Mesenchymal stem cell (in vitro differentiated cells and primary cell): ENCODE measurements around the gene EED. TPM values are rescaled to one million over a fixed set of nuclear protein-coding genes. Genes with fewer than 3 reads are reported as not detected.
A peak's percentile ranks its signal among the peaks of the same experiment; 100 is the strongest.

Experiments used
- DNase-seq: peaks from one replicate; pipeline ENCODE4 v3.0.0-alpha.2; 2013
- H2AFZ ChIP-seq: one replicate; pipeline ENCODE4 v1.6.1; 2013; ENCODE audit warnings: low read depth, mild to moderate bottlenecking, control low read depth, inconsistent platforms, low read length, moderate library complexity
- H2AK5ac ChIP-seq: 2 replicates; pipeline ENCODE4 v1.6.1; 2013; ENCODE audit warnings: low read length, moderate library complexity, mild to moderate bottlenecking, inconsistent platforms; ENCODE audit not compliant: severe bottlenecking
- H2BK120ac ChIP-seq: one replicate; pipeline ENCODE4 v1.6.1; 2013; ENCODE audit warnings: low read depth, mild to moderate bottlenecking, inconsistent platforms, low read length, moderate library complexity
- H2BK12ac ChIP-seq, 2 experiments: one replicate each; pipeline ENCODE4 v1.6.1; 2013; ENCODE audit warnings: inconsistent platforms in 2 of 2, low read length in 2 of 2, mild to moderate bottlenecking in 2 of 2, moderate library complexity in 2 of 2, control low read depth in 1 of 2
- H2BK15ac ChIP-seq: one replicate; pipeline ENCODE4 v1.6.1; 2013; ENCODE audit warnings: mild to moderate bottlenecking, low read depth, inconsistent platforms; ENCODE audit not compliant: poor library complexity, severe bottlenecking
- H2BK5ac ChIP-seq: 2 replicates; pipeline ENCODE4 v1.6.1; 2013; ENCODE audit warnings: low read depth, mild to moderate bottlenecking, low read length, control low read depth, inconsistent platforms; ENCODE audit not compliant: poor library complexity, severe bottlenecking
- H3K14ac ChIP-seq, 2 experiments: one replicate each; pipeline ENCODE4 v1.6.1; 2013; ENCODE audit warnings: inconsistent platforms in 2 of 2, low read length in 2 of 2, control low read depth in 1 of 2, mild to moderate bottlenecking in 1 of 2, moderate library complexity in 1 of 2
- H3K18ac ChIP-seq, 2 experiments: one replicate each; pipeline ENCODE4 v1.6.1; 2013; ENCODE audit warnings: inconsistent platforms in 2 of 2, low read length in 2 of 2, control low read depth in 1 of 2, low read depth in 1 of 2, mild to moderate bottlenecking in 1 of 2
- H3K23ac ChIP-seq, 2 experiments: one replicate each; pipeline ENCODE4 v1.6.1; 2013; ENCODE audit warnings: inconsistent platforms in 2 of 2, low read length in 2 of 2, mild to moderate bottlenecking in 2 of 2, moderate library complexity in 2 of 2, control low read depth in 1 of 2
- H3K27ac ChIP-seq: 2 replicates; pipeline ENCODE4 v1.5.1; 2013; ENCODE audit warnings: mild to moderate bottlenecking, moderate library complexity, low read length, control low read depth, inconsistent platforms; ENCODE audit not compliant: poor library complexity, severe bottlenecking
- H3K27me3 ChIP-seq, 2 experiments: 2 replicates each; pipeline versions ENCODE4 v1.6.1 to v1.7.0; 2013; ENCODE audit warnings: low read length in 2 of 2, mild to moderate bottlenecking in 2 of 2, moderate library complexity in 2 of 2, control low read depth in 1 of 2, inconsistent platforms in 1 of 2; ENCODE audit not compliant: control insufficient read depth in 1 of 2, insufficient read depth in 1 of 2
- H3K36me3 ChIP-seq, 2 experiments: 2 replicates each; pipeline versions ENCODE4 v1.6.1 to v1.7.0; 2013; ENCODE audit warnings: low read length in 2 of 2, control low read depth in 1 of 2, inconsistent platforms in 1 of 2, low read depth in 1 of 2, mild to moderate bottlenecking in 1 of 2; ENCODE audit not compliant: insufficient read depth in 2 of 2, control insufficient read depth in 1 of 2
- H3K4ac ChIP-seq, 2 experiments: one replicate each; pipeline ENCODE4 v1.6.1; 2013; ENCODE audit warnings: inconsistent platforms in 2 of 2, low read length in 2 of 2, mild to moderate bottlenecking in 2 of 2, moderate library complexity in 2 of 2, control low read depth in 1 of 2, low read depth in 1 of 2
- H3K4me1 ChIP-seq: 2 replicates; pipeline ENCODE4 v1.6.1; 2013; ENCODE audit warnings: low read depth, low read length, control low read depth; ENCODE audit not compliant: control insufficient read depth, insufficient read depth
- H3K4me2 ChIP-seq: 2 replicates; pipeline ENCODE4 v1.6.1; 2013; ENCODE audit warnings: low read length, mild to moderate bottlenecking, inconsistent platforms; ENCODE audit not compliant: poor library complexity, severe bottlenecking
- H3K4me3 ChIP-seq, 2 experiments: 2 replicates each; pipeline versions ENCODE4 v1.5.1 to v1.7.0; 2013; ENCODE audit warnings: low read length in 2 of 2, mild to moderate bottlenecking in 2 of 2, control low read depth in 1 of 2, low read depth in 1 of 2; ENCODE audit not compliant: insufficient read depth in 1 of 2
- H3K79me1 ChIP-seq: replicated peaks from 2 replicates; pipeline ENCODE4 v1.6.1; 2013; ENCODE audit warnings: mild to moderate bottlenecking, control low read depth, low read length, inconsistent platforms; ENCODE audit not compliant: poor library complexity, severe bottlenecking
- H3K9ac ChIP-seq: 2 replicates; pipeline ENCODE4 v1.7.0; 2013; ENCODE audit warnings: mild to moderate bottlenecking, low read length, moderate library complexity
- H3K9me3 ChIP-seq: 2 replicates; pipeline ENCODE4 v1.7.0; 2013; ENCODE audit warnings: mild to moderate bottlenecking, low read length; ENCODE audit not compliant: control insufficient read depth
- H4K8ac ChIP-seq: one replicate; pipeline ENCODE4 v1.6.1; 2013; ENCODE audit warnings: inconsistent platforms, mild to moderate bottlenecking, low read length, moderate library complexity
- H4K91ac ChIP-seq: one replicate; pipeline ENCODE4 v1.6.1; 2013; ENCODE audit warnings: mild to moderate bottlenecking, low read length, inconsistent platforms
- WGBS: methylation state at CpG from one replicate; pipeline ENCODE4 v1.1.7; 2013; ENCODE audit warnings: mixed read lengths; 5-methylcytosine and 5-hydroxymethylcytosine counted together
- polyA plus RNA-seq, 2 experiments: library from polyadenylated mRNA; stranded (reverse); fragments of 200-250 nt; gene quantifications; one replicate each; pipeline ENCODE4 v1.2.3, GENCODE V29; 2013

EED gene
- polyA plus RNA-seq (2013, experiment 1 of 2), result 7.9 TPM
- 7.9 TPM for polyA plus RNA-seq (2013, experiment 2 of 2)

- H3K4me2 ChIP-seq, result peak within 1 kb of the TSS; percentile 95
- H3K79me1 ChIP-seq, result peaks cover 2% of the 10 kb centered on the region
- peak within 1 kb of the TSS; percentile 27 to 83 for H3K4ac ChIP-seq
- peak within 1 kb of the TSS; percentile 82 for H4K8ac ChIP-seq
- no peak within 1 kb of the TSS for H2AK5ac ChIP-seq
- peak within 1 kb of the TSS; percentile 83 for H3K27ac ChIP-seq
- under 1% methylated on average over 60 of the region's 64 CpGs for WGBS
- H3K4me3 ChIP-seq, result peak within 1 kb of the TSS; percentile 76 to 98
- H2AFZ ChIP-seq, result peak within 1 kb of the TSS; percentile 53
- peak within 1 kb of the TSS; percentile 5 for H4K91ac ChIP-seq
- peak within 1 kb of the TSS; percentile 87 to 97 for H3K18ac ChIP-seq
- peak within 1 kb of the TSS; percentile 0 for H2BK5ac ChIP-seq
- H3K9me3 ChIP-seq, result no peaks in the 10 kb centered on the region
- peaks cover 3% of the 10 kb centered on the region for H3K4me1 ChIP-seq
- peak within 1 kb of the TSS in 1 of 2 experiments; percentile 12 for H3K14ac ChIP-seq
- H2BK15ac ChIP-seq, result no peak within 1 kb of the TSS
- H3K23ac ChIP-seq, result peak within 1 kb of the TSS in 1 of 2 experiments; percentile 36
- peak; percentile 96 for DNase-seq
- H3K9ac ChIP-seq, result peak within 1 kb of the TSS; percentile 94
- no peak within 1 kb of the TSS for H2BK12ac ChIP-seq
- H3K36me3 ChIP-seq, result no peaks in the 10 kb centered on the region
- H2BK120ac ChIP-seq, result peak within 1 kb of the TSS; percentile 82
- H3K27me3 ChIP-seq, result peaks cover 0 to 7% of the 10 kb centered on the region in 2 experiments
Observed at GRCh38 chr11:86244522-86245368, at the start of gene EED. EED (plus strand) TSS chr11:86244753; CDS start chr11:86245230, 477 bp downstream.

GRCh38 chr11:86194998-86195397 lies 49.6 kb upstream of the EED start:
- Histone ChIP-seq H4K8ac (no peak overlapping the region), H2BK120ac (no peak overlapping the region), H2AK5ac (peak overlapping the region; percentile 1), H2BK12ac (no peak overlapping the region), H3K4me3 (no peak overlapping the region), H3K27ac (no peak overlapping the region), H2BK15ac (no peak overlapping the region), H3K9ac (no peak overlapping the region), H3K27me3 (no peaks in the 10 kb centered on the region), H4K91ac (no peak overlapping the region), H3K23ac (no peak overlapping the region), H3K36me3 (no peaks in the 10 kb centered on the region), H2BK5ac (no peak overlapping the region), H3K18ac (no peak overlapping the region), H3K4me1 (no peaks in the 10 kb centered on the region), H3K79me1 (peaks cover 2% of the 10 kb centered on the region), H3K4ac (no peak overlapping the region), H3K14ac (no peak overlapping the region), H3K4me2 (no peak overlapping the region), H3K9me3 (no peaks in the 10 kb centered on the region), H2AFZ (no peak overlapping the region)
- no peak for DNase-seq
- WGBS, result 92% methylated on average over 18 of the region's 18 CpGs

- Histone ChIP-seq H3K27me3 (no peaks in the 10 kb centered on the region), H2BK5ac (no peak overlapping the region), H2AK5ac (no peak overlapping the region), H3K9ac (no peak overlapping the region), H3K36me3 (no peaks in the 10 kb centered on the region), H2BK12ac (no peak overlapping the region), H3K27ac (no peak overlapping the region), H4K91ac (no peak overlapping the region), H2BK15ac (no peak overlapping the region), H3K4me2 (no peak overlapping the region), H3K4me3 (no peak overlapping the region), H3K18ac (no peak overlapping the region), H2BK120ac (no peak overlapping the region), H3K4ac (no peak overlapping the region), H3K4me1 (no peaks in the 10 kb centered on the region), H3K14ac (no peak overlapping the region), H4K8ac (no peak overlapping the region), H3K9me3 (no peaks in the 10 kb centered on the region), H3K79me1 (peaks cover 2% of the 10 kb centered on the region), H2AFZ (no peak overlapping the region), H3K23ac (no peak overlapping the region)
- DNase-seq, result no peak
- WGBS, result 76% methylated on average over 3 of the region's 6 CpGs
Observed at GRCh38 chr11:86196085-86196696, 48.4 kb upstream of the EED start.

- Histone ChIP-seq H2BK12ac (no peak overlapping the region), H3K9me3 (no peaks in the 10 kb centered on the region), H3K4me2 (no peak overlapping the region), H3K9ac (no peak overlapping the region), H3K4me1 (no peaks in the 10 kb centered on the region), H3K4ac (no peak overlapping the region), H2AK5ac (no peak overlapping the region), H2BK120ac (no peak overlapping the region), H3K27ac (no peak overlapping the region), H2BK5ac (no peak overlapping the region), H2AFZ (no peak overlapping the region), H3K23ac (no peak overlapping the region), H3K18ac (no peak overlapping the region), H3K27me3 (no peaks in the 10 kb centered on the region), H3K36me3 (no peaks in the 10 kb centered on the region), H3K79me1 (peaks cover 2% of the 10 kb centered on the region), H4K91ac (no peak overlapping the region), H3K4me3 (no peak overlapping the region), H4K8ac (no peak overlapping the region), H2BK15ac (no peak overlapping the region), H3K14ac (no peak overlapping the region)
- DNase-seq, result no peak
- WGBS, result 62% methylated on average over 3 of the region's 3 CpGs
Observed at GRCh38 chr11:86196913-86197312, 47.6 kb upstream of the EED start.
